GM18505 (cell line): ENCODE results near the gene EPHA10.

Experiments used
- ATAC-seq: cut with Tn5 transposase; IDR thresholded peaks from one replicate; pipeline ENCODE4 v1.9.1; 2021; ENCODE audit not compliant: unreplicated experiment
- POLR2A ChIP-seq: IDR thresholded peaks from 4 replicates; pipeline ENCODE4 v1.6.1; 2011; ENCODE audit warnings: borderline replicate concordance; ENCODE audit not compliant: insufficient read depth, insufficient read length; ENCODE audit errors: extremely low read depth

Gene EPHA10

DNA sequence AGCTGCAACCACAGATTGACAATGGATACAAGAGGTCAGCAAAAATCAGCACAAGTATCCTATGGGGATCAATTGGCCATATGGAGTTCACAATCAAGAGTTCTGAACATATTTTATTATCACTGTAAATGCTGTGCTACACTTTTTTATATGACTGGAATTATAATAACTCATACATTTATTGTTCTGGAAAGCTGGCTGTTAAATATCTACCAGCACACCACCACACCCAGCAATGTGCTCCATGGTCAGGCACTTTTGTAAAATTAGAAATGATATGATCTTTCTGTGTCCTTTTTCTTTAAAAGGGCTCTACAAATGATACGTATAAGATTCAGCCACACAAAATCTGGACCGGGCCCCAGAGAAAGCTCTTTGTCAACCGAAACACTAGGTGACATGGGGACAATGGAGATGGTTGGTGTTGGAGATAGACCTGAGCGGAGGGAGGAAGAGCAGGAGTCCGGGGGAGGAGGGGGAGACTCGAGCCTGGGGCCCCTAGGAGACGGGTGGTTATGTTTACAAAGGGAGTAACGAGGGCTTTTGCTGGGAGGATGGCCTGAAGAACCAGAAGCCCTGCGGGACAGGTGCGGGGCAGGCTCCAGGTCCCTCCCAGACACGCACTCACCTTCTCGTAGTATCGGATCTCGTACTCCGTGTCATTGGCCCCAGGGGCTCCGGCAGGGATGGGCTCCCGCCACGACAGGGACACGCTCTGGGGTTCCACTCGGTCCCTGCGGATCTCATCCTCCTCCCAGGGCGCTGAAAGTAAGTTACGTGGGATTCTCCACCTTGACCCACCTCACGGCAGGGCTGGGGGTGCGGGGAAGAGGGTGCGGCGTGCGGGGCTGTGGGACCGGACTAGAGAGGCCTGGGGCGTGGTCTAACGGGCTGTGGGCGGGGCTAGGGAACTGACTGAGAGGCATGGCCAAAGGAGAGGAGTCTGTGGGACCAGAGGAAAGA lies 30.0 kb downstream of the EPHA10 start:
- TF ChIP-seq POLR2A = no peak

DNA sequence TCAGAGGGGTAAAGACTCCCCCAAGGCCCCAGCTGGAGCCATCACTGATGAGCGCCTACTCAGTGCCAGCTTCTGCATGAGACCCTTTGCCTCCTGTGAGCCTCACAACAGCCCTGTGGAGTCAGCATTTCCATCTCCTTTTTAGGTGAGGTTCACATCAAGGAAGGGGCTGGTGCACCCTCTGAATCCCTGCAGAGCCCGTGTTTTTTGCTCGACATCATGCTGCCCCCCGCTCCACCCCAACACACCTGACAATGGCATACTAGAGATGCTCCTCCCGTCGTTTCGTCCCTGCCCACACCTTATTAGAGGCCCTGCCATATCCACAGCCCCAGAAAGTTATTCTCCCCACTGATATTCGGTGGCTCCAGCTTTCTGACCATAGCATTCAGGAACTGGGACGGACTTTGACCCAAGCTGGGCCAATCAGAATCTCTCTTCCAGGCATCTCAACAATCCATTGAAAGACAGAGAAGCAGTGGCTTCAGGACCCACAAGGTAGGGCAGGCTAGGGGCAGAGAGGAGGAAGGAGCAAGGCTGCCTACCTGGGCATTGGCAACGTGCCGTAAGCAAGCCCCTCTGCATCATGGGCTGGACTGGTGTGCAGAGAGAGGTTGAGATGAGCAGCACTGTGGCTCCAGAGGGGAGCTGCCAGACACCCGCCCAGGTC lies 32.7 kb downstream of the EPHA10 start:
- ATAC-seq = no peak
- TF ChIP-seq POLR2A = no peak

More for the DNA sequence above, 30.0 kb downstream of the EPHA10 start:
- ATAC-seq = no peak

DNA sequence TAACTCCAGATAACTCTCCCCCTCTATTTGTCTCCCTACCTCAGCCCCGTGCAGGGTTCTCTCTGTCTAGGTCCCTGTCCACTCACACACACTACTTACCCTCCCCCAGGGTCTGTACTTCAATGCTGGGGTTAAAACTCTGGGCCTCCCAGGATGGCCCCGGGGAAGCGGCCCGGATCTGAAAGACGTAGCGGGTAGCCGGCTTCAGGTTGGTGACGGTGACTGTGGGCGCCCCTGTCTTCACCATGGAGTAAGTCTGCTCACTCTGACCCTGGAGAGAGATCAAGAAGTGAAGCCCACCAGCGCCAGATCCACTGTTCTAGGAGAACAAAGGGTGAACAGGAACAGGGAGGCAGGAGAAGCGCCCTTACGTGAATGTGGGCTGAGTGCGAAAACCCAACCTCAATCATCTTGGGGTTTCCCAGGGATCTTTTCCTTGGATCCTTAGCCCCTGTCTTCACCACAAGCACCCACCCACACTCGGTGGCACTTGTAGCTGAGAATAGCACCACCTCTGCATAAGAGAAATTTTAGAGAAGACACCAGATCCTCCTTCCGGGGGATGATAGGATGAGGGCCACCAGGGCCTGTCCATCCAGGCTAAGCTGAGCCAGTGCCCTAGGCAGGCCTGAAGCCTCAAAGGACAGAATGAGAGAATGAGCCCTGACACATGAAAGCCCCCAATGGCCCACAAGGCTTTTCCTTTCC lies 33.5 kb downstream of the EPHA10 start:
- TF ChIP-seq POLR2A = no peak
- ATAC-seq = no peak

DNA sequence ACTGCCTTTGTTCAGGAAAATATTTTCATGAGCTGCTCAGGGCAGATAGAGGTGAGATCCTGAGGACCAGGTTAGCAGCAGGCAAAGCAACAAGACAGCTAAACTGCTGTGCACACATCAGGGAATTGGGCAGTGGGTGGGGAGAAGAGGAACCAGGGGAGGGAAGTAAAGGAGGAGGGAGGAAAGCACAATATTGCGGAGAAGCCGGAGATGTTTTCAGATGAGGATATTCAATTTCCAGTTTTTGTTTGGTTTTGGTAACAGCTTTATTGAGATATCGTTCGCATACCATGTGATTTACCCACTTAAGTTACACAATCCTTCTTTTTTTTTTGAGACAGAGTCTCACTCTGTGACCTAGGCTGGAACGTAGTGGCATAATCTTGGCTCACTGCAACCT lies 34.5 kb downstream of the EPHA10 start:
- ATAC-seq = no peak
- TF ChIP-seq POLR2A = no peak

DNA sequence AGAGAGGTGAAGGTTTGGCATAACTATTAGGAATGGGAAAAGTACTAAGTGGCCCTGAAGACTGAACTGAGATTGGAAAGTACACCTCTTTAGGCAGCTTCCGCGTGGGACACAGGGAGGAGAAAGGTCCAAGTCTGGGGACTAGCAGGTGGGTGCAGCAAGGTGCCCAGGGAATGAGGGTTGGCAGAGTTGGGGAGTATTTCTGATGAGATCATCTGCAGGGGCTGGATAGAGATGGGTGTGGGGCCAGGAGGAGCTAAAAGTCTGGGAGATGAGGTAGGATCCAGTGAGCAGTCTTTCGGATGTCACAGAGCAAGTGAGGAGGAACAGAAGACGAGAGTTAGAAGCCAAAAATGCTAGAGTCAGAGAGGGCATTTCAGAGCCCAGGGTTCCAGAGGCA lies 36.5 kb downstream of the EPHA10 start:
- no peak for ATAC-seq
- TF ChIP-seq POLR2A = no peak

DNA sequence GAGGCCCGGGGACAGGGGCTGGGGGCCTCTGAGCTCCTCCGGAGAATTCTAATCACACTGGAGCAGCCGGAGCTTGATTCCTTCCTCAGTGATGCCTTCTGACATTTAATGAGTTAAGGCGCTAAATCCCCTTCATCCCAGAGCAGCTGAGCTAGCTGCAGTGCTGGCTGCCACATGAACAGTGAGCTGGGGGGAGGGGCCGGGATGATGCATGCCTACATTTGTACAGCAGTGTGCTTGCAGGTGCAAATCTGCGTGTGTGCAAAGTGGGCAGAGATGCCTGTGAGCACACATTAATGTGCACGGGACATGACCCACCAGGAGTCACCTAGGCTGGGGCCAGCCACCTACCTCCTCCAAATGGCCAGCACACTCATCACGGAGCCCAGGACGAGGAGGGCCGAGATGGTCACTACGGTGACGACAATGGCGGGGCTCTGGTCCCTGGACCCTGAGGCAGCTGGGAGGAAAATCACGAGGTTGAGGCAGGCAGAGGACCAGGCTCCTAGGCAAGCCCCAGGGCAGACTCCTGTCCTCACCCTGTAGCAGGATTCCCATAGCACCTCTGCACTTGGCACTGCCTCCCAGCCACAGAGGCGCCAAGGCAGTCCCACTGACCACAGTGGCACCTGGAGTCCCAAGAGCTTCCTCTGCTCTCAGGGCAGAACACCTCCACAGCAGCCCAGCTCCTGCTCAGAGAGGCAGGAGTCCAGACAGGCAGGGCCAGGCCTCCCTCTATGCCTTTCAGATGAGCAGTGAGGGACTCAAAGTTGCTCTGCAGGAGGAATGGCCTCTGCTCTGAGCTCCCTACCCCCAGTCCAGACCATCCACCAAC lies 38.0 kb downstream of the EPHA10 start:
- no peak for TF ChIP-seq POLR2A
- ATAC-seq = no peak

DNA sequence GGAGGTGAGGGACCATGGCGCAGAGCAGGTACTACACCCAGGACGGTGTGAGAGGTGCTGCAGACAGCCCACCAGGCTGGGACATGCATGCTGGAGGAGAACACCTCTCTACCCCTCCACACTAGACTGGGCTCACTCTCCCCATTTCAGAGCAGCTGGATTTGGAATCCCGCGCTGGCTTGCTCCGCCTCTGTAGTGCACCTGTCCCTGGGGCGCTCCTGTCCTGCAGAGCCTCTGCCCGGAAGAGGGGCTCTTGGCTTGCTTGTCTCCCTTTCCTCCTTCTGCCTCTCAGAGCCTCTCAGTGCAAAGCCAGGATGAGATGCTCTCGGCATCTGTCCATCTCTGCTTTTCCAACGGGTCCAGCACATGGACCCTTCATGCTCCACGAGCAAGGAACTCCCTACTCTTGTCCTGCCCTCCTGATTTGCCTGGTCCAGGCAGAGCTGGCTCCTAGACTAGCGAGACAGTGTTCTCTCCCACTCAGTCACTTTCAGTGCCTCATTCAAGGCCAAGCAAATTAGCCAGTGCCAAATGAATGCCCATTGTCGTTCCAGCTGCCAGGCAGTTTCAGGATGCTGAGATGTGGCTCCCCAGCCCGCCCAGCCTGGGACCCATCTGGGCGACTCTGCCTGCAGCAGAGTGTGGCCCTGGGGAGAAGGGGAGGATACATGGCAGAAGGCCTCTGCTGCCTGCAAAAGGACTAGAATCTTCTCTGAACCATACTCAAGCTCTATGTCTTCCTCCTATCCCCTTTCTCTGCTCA lies 38.9 kb downstream of the EPHA10 start:
- TF ChIP-seq POLR2A = no peak
- no peak for ATAC-seq

DNA sequence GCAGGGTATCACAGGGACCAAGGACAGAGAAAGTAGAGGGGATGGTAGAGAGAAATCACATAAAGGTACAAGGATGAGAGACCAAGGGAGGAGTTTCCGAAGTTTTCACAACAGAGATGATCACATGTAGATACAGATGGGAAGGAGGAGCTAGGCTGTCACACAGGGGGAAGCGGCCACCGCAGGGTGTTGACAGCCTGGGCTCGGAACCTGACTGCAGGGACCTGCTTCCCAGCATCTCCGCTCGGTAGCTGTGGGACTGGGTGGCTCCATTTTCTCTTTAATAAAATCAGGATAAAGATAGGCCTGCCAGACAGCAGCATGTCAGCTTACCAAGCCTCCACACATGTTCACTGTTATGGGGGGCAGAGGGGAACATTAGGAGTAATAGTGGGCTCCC lies 40.3 kb downstream of the EPHA10 start:
- TF ChIP-seq POLR2A = no peak
- ATAC-seq = no peak

DNA sequence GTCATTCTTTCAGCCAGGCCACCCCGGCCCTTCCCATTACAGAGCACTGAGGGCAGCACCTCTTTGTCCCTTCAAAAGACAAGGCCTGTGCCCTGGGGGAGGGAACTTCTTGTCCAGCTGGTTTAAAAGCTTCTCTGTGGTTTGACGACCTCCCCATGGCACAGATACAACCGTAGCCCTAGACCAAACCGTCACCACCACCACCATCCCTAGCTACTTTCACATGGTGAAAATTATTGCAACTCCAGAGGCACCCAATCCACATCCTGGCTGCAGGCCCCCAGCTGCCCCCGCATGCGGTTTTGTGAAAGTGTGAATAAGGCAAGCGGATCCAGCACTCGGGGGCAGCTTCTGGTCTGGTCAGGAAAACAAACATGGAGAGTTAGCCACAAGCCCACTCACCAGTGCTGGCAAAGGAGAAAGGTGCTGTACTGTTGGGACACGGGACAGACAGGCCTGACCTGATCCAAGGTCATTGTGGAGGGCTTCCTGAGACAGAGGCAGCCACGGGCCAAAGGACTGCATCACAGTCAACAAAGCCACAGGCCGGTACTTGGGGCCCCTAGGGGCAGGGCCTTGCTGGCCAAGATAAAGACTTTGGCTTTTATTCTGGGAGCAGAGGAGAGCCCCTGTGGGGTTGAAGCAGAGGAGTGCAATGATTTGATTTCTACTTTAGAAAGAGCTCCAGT lies 41.4 kb downstream of the EPHA10 start:
- no peak for TF ChIP-seq POLR2A
- no peak for ATAC-seq

DNA sequence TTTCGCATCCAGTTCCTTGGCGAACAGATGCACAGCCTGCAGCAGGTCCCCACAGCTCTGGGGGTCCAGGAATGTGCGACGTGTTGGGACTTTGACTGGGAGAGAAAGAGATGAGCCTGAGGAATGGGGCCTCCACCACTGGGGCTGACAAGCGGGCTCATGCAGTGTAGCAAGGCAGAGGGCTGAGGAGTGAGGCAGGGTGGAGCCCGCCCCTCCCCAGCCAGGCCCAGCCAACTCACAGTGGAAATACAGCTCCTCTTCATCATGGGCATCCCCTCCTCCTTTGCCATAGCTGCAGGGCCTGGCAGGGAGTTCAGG lies 41.9 kb downstream of the EPHA10 start:
- no peak for TF ChIP-seq POLR2A
- no peak for ATAC-seq

DNA sequence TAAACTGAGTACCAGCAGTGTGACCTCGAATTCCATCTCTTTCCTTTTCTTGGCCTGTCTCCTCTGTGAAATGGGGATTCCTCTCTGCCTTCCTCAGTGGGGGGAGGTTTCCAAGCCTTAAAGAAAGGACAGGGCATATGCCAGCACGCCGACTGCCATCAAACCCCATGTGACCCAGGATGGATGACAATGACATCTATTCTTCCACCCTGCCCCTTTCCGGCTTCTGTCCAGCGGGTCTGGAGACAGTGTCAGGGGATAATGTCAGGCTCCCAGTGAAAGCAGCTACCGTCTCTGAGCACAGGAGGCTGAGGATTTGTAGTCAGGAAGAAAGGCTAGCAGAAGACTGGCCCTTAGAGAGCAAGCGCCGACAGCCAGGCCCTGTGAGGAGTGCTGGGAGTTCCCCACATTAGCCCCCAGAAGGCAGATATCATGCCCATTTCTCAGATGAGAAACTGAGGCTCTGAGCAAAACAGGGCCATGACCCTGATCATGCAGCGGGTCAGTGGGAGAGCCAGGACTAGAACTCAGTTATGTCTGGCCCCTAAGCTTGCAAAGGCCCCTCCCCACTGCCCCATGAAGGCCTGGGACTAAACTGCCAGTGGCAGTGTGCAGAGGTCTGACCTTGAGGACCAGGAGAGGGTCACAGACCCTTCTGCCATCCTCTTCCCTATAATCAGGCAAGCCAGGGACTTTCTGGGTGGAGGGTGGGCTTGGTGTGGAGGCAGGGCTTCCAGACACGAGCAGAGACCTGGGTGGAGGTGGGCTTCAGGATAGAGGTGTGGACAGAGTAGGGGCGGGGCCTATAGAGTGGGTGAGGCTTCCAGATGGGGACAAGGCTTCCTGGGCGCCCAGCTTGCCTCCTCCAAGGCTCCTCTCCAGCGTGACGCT lies 42.5 kb downstream of the EPHA10 start:
- ATAC-seq = no peak
- no peak for TF ChIP-seq POLR2A
